Dendritic cell treated with granulocyte-macrophage colony-stimulating factor and Interleukin-4, amounts not matched to agents 40 ng/mL and 50 ng/mL, for 4 days (primary cell): ENCODE data around the gene PYGM.

Experiments
- H3K27ac Mint-ChIP-seq: one replicate; pipeline ENCODE4 v1.8.0; 2022; ENCODE audit warnings: mild to moderate bottlenecking, mixed read lengths
- H3K27me3 Mint-ChIP-seq: one replicate; pipeline ENCODE4 v1.8.0; 2022; ENCODE audit warnings: mild to moderate bottlenecking, mixed read lengths
- H3K36me3 Mint-ChIP-seq: one replicate; pipeline ENCODE4 v1.8.0; 2022; ENCODE audit warnings: low read depth, mixed read lengths
- H3K4me1 Mint-ChIP-seq: one replicate; pipeline ENCODE4 v1.8.0; 2022; ENCODE audit warnings: low read depth, mixed read lengths
- H3K4me3 Mint-ChIP-seq: one replicate; pipeline ENCODE4 v1.8.0; 2022; ENCODE audit warnings: mild to moderate bottlenecking, moderate library complexity, mixed read lengths
- H3K9me3 Mint-ChIP-seq: one replicate; pipeline ENCODE4 v1.8.0; 2022; ENCODE audit warnings: mixed read lengths
- intact Hi-C: fragments of 100-400 bp; cut with micrococcal nuclease; formaldehyde crosslinking; loops from one replicate; pipeline ENCODE4 v1.15.0; 2022

Gene PYGM

GRCh38 chr11:64745521-64746328, 14.0 kb downstream of the PYGM start:
- Mint-ChIP-seq H3K27ac (peak overlapping the region; percentile 93), H3K4me1 (peaks cover 40% of the 10 kb centered on the region), H3K36me3 (peaks cover 15% of the 10 kb centered on the region), H3K9me3 (no peaks in the 10 kb centered on the region), H3K27me3 (peaks cover 10% of the 10 kb centered on the region), H3K4me3 (peak overlapping the region; percentile 88)
- intact Hi-C loops: no loop called here

GRCh38 chr11:64745189-64745520, 14.6 kb downstream of the PYGM start:
- intact Hi-C loops: no loop called here
- peaks cover 40% of the 10 kb centered on the region for H3K4me1 Mint-ChIP-seq
- H3K9me3 Mint-ChIP-seq: no peaks in the 10 kb centered on the region
- peaks cover 10% of the 10 kb centered on the region for H3K27me3 Mint-ChIP-seq
- peak overlapping the region; percentile 88 for H3K4me3 Mint-ChIP-seq
- H3K27ac Mint-ChIP-seq: peak overlapping the region; percentile 93
- peaks cover 10% of the 10 kb centered on the region for H3K36me3 Mint-ChIP-seq

GRCh38 chr11:64744544-64745188, 15.1 kb downstream of the PYGM start:
- intact Hi-C loops: loop anchor here (5.0 kb wide), 1 partner anchor 33 kb away; the partner anchor contains the start of gene SF1
- Mint-ChIP-seq H3K9me3 (no peaks in the 10 kb centered on the region), H3K27ac (peak overlapping the region; percentile 93), H3K27me3 (peaks cover 10% of the 10 kb centered on the region), H3K4me3 (peak overlapping the region; percentile 88), H3K4me1 (peaks cover 40% of the 10 kb centered on the region), H3K36me3 (peaks cover 8% of the 10 kb centered on the region)

GRCh38 chr11:64743591-64744543, 15.9 kb downstream of the PYGM start, which contains the start of gene RASGRP2:
RASGRP2 (minus strand) TSS chr11:64744142; CDS start chr11:64742866, 1,276 bp downstream.
- Mint-ChIP-seq H3K4me3 (peak within 1 kb of the TSS; percentile 88), H3K36me3 (peaks cover 16% of the 10 kb centered on the region), H3K27ac (peak within 1 kb of the TSS; percentile 93), H3K4me1 (peaks cover 40% of the 10 kb centered on the region), H3K27me3 (peaks cover 10% of the 10 kb centered on the region), H3K9me3 (no peaks in the 10 kb centered on the region)
- intact Hi-C loops: loop anchor here (5.0 kb wide), 1 partner anchor 33 kb away; the partner anchor contains the start of gene SF1

GRCh38 chr11:64742889-64743590, 16.7 kb downstream of the PYGM start:
- peaks cover 10% of the 10 kb centered on the region for H3K27me3 Mint-ChIP-seq
- H3K4me1 Mint-ChIP-seq: peaks cover 40% of the 10 kb centered on the region
- H3K36me3 Mint-ChIP-seq: peaks cover 17% of the 10 kb centered on the region
- no peak overlapping the region for H3K27ac Mint-ChIP-seq
- no peaks in the 10 kb centered on the region for H3K9me3 Mint-ChIP-seq
- intact Hi-C loops: loop anchor here (5.0 kb wide), 1 partner anchor 34 kb away; the partner anchor contains the start of gene SF1
- H3K4me3 Mint-ChIP-seq: peak overlapping the region; percentile 72

GRCh38 chr11:64742087-64742888, 17.5 kb downstream of the PYGM start:
- no peaks in the 10 kb centered on the region for H3K9me3 Mint-ChIP-seq
- H3K4me3 Mint-ChIP-seq: peak overlapping the region; percentile 72
- H3K27me3 Mint-ChIP-seq: peaks cover 10% of the 10 kb centered on the region
- peaks cover 25% of the 10 kb centered on the region for H3K36me3 Mint-ChIP-seq
- peak overlapping the region; percentile 40 for H3K27ac Mint-ChIP-seq
- peaks cover 40% of the 10 kb centered on the region for H3K4me1 Mint-ChIP-seq
- intact Hi-C loops: loop anchor here (5.0 kb wide), 1 partner anchor 35 kb away; the partner anchor contains the start of gene SF1

GRCh38 chr11:64741375-64742086, 18.2 kb downstream of the PYGM start:
- H3K4me3 Mint-ChIP-seq: peak overlapping the region; percentile 72

GRCh38 chr11:64739871-64740270, 19.9 kb downstream of the PYGM start:
- no peaks in the 10 kb centered on the region for H3K9me3 Mint-ChIP-seq
- no peak overlapping the region for H3K27ac Mint-ChIP-seq
- H3K4me1 Mint-ChIP-seq: peaks cover 24% of the 10 kb centered on the region
- no peak overlapping the region for H3K4me3 Mint-ChIP-seq
- H3K36me3 Mint-ChIP-seq: peaks cover 43% of the 10 kb centered on the region
- H3K27me3 Mint-ChIP-seq: peaks cover 10% of the 10 kb centered on the region
- intact Hi-C loops: loop anchor here (5.0 kb wide), 1 partner anchor 37 kb away; the partner anchor contains the start of gene SF1

More at GRCh38 chr11:64741375-64742086, 18.2 kb downstream of the PYGM start:
- peaks cover 40% of the 10 kb centered on the region for H3K4me1 Mint-ChIP-seq
- intact Hi-C loops: loop anchor here (5.0 kb wide), 1 partner anchor 36 kb away; the partner anchor contains the start of gene SF1
- peak overlapping the region; percentile 40 for H3K27ac Mint-ChIP-seq
- H3K36me3 Mint-ChIP-seq: peaks cover 32% of the 10 kb centered on the region
- no peaks in the 10 kb centered on the region for H3K9me3 Mint-ChIP-seq
- peaks cover 10% of the 10 kb centered on the region for H3K27me3 Mint-ChIP-seq

- Mint-ChIP-seq H3K36me3 (peaks cover 55% of the 10 kb centered on the region), H3K4me3 (no peak overlapping the region), H3K4me1 (peaks cover 11% of the 10 kb centered on the region), H3K27ac (no peak overlapping the region), H3K27me3 (no peaks in the 10 kb centered on the region), H3K9me3 (no peaks in the 10 kb centered on the region)
- intact Hi-C loops: no loop called here
Measured at GRCh38 chr11:64736654-64737053, 23.1 kb downstream of the PYGM start.

- H3K27me3 Mint-ChIP-seq: no peaks in the 10 kb centered on the region
- peaks cover 55% of the 10 kb centered on the region for H3K36me3 Mint-ChIP-seq
- intact Hi-C loops: no loop called here
- H3K9me3 Mint-ChIP-seq: no peaks in the 10 kb centered on the region
- H3K4me1 Mint-ChIP-seq: peaks cover 5% of the 10 kb centered on the region
- H3K4me3 Mint-ChIP-seq: no peak overlapping the region
- no peak overlapping the region for H3K27ac Mint-ChIP-seq
Measured at GRCh38 chr11:64735725-64736259, 24.0 kb downstream of the PYGM start.

GRCh38 chr11:64734811-64735724, 24.7 kb downstream of the PYGM start:
- H3K27me3 Mint-ChIP-seq: no peaks in the 10 kb centered on the region
- no peak overlapping the region for H3K27ac Mint-ChIP-seq
- no peaks in the 10 kb centered on the region for H3K9me3 Mint-ChIP-seq
- peaks cover 55% of the 10 kb centered on the region for H3K36me3 Mint-ChIP-seq
- no peak overlapping the region for H3K4me3 Mint-ChIP-seq
- intact Hi-C loops: no loop called here
- peaks cover 5% of the 10 kb centered on the region for H3K4me1 Mint-ChIP-seq
